Head of caudate nucleus (tissue), 42 donors: ENCODE measurements around the gene MYF5.

Source experiments
- DNase-seq, 42 donors: peaks; one replicate each; pipeline versions ENCODE4 v3.0.0 to v3.0.0-alpha.2; 2020 to 2021; ENCODE audit warnings: mixed read lengths in 7 of 42
- intact Hi-C: fragments of 100-400 bp; cut with DNase I; formaldehyde crosslinking; loops from one replicate; pipeline ENCODE4 v1.15.0; 2022

Gene MYF5

DNA sequence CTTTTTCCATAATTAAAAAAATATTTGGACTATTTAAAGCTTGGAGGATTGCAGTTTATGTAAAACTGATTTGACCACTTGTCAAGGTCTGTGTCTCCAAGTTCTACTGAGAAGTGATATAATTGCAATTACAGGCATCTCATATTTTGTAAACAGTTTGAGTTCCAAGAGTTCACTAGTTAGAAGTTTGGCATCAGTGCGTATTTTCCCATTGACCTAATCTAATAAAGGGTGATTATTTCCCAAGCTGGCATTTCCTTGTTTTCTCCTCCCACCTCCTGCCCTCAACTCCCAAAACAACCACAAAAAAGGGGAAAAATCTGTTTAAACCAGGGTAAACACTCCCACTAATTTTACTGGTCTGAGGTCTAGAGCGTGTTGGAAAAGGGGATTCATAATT, 12.3 kb upstream of the MYF5 start:
- DNase-seq: no peak
- intact Hi-C loops: no loop called here

DNA sequence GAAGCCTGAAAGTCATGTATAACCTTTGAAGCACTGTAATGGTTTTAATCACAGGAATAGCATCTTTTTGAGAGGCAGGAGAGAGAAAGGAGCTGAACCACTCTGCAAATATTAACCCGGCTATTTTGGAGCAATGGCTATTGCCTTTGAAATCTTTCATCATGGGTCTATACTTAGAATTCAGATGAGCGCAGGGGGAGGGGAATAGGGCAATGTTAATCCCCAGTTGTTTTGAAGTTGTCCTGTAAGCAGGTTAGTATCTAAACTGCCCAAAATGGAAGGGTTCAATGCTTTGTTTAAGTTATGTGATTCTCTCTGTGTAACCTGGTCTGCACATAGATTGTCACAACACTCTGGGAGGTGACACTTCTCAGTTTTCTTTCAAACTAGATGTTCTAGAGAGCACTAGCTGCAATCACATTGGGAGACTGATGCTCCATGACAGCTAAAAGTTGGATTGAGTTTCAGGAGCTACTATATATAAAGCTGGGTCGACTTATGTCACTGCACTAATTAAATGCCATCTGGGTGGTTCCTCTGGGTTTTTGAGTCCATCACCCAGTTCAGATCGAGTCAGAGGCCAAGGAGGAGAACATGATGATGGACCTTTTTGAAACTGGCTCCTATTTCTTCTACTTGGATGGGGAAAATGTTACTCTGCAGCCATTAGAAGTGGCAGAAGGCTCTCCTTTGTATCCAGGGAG, 9.4 kb upstream of the MYF5 start, which contains the start of gene MYF6:
MYF6 (plus strand) TSS at position 509 of the 704 bp plus-strand sequence; CDS start at position 595, 86 bp downstream.
- intact Hi-C loops: no loop called here
- no peak for DNase-seq

DNA sequence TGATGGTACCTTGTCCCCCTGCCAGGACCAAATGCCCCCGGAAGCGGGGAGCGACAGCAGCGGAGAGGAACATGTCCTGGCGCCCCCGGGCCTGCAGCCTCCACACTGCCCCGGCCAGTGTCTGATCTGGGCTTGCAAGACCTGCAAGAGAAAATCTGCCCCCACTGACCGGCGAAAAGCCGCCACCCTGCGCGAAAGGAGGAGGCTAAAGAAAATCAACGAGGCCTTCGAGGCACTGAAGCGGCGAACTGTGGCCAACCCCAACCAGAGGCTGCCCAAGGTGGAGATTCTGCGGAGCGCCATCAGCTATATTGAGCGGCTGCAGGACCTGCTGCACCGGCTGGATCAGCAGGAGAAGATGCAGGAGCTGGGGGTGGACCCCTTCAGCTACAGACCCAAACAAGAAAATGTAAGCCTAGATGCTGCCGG, 8.9 kb upstream of the MYF5 start:
- DNase-seq: no peak
- intact Hi-C loops: no loop called here

DNA sequence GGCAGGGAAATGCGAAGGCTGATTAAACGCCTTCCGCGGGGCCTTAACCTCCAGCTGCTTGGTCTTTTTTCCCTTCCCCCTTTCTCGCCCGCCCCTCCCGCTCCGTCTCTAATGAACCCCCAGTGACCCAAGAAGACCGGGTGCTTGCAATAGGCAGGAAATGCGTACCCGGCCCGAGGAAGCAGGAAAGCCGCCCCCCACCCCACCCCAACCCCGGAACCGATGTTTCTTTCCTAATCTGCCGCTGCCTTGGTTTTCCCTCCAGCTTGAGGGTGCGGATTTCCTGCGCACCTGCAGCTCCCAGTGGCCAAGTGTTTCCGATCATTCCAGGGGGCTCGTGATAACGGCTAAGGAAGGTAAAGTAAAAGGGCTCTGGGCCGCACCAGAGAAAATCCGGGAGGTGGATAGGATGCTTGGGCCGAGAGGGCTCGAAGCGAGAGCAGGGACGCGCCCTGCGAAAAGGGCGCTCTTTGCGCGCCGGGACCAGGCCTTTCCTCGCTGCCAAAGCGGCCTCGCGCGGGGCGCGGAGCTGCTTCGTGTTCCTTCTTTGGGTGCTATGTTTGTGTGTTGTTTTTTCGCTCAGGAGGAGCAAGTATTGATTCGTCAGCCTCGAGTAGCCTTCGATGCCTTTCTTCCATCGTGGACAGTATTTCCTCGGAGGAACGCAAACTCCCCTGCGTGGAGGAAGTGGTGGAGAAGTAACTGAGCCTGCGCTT, 8.3 kb upstream of the MYF5 start:
- intact Hi-C loops: no loop called here
- peak in 1 of 42 donors; percentile 27 for DNase-seq

DNA sequence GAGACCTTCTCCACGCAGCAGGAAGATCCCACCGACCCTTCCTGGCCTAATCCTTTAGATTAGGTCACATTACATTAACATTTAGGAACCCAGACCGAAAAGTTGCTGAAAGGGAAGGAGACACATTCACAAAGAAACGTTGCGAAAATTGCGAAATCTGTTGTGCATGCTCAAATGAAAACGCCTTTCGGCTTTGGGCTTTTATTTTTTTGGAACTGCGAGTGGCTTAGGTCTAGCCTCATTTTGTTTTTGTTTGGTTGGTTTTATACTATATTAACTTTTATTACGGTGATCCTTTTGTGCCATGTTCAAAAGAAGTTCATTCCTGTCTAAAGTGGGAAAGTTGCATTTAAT, 7.8 kb upstream of the MYF5 start:
- no peak for DNase-seq
- intact Hi-C loops: no loop called here

DNA sequence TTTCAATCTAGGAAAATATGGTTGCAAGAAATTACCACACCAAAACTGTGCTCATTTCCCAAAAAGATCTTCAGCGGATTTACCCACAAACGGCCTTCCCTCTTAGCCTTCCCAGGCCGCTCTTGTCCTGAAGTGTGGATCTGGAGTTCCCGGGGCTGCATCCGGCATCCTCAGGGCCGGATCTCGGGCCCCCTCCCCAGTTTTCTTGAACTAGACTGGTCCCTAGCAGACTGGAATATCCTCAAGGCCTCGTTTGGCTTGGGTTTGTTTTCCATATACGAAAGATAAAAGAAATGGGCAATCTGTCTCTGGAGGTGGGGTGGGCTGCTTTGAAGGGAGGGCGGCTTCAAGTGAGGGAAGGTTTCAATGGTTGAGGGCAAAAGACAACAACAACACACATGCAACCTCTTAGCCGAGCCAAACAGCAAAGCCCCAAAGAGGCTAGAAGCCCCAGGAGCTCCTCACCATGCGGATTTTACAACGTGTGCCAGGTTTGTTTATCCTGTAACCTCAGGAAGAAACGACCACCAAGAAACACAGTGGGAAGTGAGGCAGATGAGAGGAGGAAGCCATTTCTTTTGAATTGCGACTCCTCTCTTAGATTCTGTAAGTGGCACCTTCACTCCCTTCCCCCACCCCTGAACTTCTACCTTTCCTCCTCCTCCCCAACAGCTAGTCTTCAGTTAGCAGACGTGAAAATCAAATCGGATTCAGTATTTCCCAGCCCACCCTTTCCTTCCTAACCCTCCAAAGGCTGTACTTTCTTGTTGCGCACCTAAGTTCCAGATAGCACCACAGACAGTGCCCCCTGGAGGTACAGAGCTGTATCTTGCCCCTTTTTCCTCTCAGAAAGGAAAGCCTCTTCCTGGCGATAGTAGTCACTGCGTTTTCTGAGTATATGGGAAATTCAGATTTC, 6.6 kb upstream of the MYF5 start:
- intact Hi-C loops: no loop called here
- no peak for DNase-seq

DNA sequence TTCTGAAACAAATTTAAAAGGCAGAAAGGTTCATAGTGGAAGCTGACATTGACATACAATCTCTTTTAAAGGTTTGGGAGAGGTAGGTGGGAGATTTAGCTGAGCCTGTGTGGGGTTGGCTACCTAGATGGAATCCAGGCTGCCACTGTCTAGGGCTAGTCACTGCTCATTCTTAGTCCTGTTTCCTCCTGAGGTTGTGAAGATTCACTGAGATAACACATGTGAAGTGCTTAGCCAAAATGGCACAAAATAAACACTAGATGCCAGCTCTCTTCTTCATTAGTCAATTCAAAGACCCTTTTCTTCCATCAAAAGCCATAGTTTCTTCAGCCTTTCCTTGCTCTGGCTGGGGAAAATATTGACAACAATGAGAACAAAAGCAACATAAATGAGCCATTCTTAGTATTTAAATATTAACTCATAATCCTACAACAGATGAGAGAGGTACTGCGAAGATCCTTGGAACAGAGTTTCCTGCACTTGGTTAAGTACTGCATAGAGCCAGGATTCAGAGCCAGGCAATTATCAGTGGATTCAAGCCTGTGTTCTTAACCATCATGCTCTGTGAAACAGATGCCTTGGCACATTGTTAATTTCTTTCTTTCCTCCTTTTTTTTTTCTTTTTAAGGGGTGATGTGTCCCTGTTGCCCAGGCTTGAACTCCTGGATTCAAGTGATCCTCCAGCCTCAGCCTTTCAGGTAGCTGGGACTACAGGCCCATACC, 5.8 kb upstream of the MYF5 start:
- no peak for DNase-seq
- intact Hi-C loops: no loop called here

DNA sequence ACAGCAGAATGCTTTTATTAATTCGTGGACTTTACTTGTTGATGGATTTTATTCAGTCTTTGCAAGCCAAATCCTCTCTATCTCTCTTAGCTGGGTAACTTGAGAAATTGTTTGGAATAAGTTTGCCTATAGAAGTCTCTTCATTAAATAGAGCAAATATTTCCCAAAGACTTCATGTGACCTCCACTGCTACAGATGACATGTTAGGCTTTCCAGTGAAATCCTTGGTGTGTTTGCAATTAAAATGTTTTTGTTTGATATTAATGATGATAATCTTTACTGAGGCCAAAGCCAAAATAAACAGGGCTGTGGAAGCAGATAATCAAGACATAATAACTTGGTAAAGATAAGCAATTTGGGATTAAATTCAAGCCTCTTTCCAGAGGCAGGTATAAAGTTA, 4.8 kb upstream of the MYF5 start:
- no peak for DNase-seq
- intact Hi-C loops: no loop called here

DNA sequence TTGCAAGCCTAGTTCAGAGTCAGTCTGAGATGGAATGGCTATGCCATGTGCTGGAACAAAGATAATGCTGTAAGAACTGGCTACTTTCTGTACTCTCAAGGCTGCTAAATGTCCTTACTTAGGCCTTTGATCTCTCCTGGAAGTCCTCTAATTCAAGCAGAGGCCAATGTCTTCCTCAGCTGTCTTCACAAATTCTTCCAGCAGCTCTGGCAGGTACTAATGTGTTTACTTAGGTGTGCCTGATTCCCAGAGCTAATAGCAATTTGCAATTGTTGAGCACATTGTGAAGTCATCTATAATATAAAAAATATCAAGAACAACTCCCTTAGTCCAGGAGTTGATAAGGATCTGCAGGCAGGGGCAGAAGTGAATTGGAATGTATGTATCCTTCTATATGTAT, 3.8 kb upstream of the MYF5 start:
- intact Hi-C loops: no loop called here
- no peak for DNase-seq

DNA sequence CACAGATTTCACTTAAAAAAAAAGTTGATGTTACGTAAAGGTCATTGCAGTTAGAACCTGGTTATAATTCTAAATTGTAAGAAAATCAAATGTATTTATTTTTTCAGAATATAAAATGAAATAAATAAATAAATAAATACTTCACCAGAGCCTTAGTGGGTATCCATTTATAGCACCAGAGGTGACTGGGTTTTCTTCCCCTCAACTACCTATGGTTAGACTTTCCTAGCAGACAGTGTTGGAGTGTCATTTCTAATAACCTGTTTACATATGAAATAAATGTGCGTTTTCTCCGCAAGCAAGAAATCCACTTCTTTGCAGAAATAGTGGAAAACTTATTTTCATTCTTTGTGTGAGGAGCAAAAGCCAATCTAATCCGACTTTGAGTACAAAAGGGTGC, 3.3 kb upstream of the MYF5 start:
- no peak for DNase-seq
- intact Hi-C loops: no loop called here

DNA sequence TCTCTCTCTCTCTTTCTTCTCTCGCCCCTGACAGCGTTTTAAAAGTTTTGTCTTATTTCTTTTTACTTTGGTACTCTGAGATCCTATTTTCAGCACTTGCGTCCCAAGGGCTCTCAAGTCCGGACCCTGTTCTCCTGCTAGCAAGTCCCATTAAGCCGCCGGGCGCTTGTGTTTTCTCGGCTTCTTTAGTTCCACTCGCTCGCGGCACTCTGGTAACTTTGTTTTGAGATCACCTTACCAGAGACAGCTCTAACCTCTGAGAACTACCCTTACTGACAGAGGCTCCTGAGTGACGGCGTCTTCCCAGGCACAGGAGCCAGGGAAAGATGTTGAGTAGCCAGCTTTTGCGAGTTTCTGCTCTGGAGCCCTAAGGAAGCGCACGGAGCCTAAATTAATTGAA, 2.7 kb upstream of the MYF5 start:
- peak in 1 of 42 donors; percentile 14 for DNase-seq
- intact Hi-C loops: no loop called here

DNA sequence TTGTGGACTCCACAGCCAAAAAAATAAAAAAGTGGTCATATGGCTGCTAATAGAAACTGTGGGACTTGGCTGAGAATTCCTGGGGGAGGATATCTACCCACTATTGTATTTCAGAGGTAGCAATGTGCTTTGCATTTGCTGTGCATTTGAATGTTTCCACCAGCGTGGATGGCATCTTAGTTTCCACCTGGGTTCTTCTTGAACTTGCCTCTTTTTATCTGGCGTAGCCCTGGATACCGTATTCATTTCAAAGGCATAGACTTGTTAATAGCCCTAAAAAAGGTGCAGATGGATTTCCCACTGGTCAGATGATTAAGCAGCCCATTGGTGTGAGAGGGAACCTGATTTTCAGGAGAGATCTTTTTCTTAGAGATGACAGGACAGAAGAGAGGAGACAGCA, 1.9 kb upstream of the MYF5 start:
- DNase-seq: no peak
- intact Hi-C loops: no loop called here

DNA sequence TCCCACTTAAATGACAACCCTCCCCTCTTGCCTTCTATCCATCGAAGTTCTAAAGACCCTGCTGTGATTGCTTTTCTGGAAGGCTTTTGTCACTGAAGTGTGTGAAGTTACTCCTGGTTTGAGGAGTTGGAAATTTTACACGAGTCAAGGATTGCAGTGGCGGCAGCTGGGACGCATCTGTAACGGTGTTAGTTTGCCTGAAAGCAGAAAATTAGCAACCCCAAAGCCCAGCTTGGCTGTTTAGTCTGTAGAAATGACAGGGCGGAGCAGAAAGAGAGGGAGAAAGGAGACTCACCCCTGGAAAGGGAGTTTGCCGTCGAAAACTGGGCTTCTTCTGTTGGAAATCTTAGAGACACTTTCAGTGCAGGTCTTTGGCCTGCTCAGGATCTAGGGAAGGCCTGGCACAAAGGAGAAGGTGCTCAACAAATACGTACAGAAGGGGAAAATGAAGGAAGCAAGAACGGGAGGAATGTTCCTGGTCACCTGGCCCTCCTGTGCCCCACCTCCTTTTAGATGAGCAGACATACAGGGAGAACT, 931 bp upstream of the MYF5 start:
- intact Hi-C loops: no loop called here
- no peak for DNase-seq

DNA sequence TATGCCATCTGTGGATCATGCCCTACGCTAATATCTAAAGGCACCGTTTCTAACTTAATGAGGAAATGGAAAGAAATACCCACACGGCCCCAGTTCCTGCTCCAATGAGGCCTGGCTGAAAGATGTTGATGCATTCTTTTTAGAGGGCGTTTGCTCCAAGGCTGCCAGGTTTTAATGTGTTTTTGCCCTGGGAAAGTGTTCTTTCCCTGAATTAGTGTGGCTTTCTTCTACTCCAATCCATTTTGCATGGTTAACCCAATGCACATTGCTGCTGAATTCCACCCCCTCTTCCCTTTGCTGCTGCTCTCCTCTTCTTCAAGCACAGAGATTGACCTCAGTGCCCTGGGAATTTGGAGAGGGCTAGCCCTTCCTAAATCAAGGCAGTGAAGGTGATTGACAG, 1.1 kb downstream of the MYF5 start:
- no peak for DNase-seq
- intact Hi-C loops: no loop called here

DNA sequence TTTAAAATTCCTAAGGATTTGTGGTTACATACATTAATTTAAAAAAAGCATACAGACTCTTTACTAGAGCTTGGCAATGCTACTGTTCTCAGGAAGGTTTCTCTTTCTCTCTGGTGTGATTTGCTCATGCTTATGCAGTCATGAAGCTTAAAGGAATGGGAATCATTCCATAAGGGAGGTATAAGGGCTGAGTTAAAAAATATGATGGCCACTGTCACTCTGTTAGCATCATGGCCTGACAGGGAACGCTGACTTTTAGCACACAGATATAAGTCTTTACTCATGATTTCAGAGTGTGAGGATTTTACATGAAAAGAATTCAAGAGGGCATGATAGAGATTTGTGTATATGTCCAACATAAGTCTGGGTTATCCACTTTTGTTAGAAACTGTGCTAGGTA, 3.8 kb downstream of the MYF5 start:
- intact Hi-C loops: no loop called here
- DNase-seq: no peak

DNA sequence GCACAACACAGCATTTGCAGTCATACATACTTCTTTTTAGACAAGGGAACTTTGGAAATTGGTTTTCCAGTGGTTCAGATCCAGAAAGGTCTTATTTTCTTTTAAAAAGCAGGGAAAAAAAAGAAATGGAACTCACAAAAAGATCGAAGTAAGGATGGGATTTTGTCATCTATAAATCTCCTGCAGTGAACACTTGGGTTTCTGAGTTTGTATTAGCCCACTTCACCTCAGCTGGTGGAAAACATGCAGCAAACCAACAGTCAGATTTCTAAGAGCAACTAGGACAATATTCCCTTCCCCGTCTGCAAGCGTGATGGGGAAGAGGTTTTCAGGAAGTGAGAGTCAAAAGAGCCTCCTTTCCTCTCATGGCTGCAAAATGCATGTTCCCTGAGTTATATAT, 4.6 kb downstream of the MYF5 start:
- DNase-seq: no peak
- intact Hi-C loops: no loop called here

DNA sequence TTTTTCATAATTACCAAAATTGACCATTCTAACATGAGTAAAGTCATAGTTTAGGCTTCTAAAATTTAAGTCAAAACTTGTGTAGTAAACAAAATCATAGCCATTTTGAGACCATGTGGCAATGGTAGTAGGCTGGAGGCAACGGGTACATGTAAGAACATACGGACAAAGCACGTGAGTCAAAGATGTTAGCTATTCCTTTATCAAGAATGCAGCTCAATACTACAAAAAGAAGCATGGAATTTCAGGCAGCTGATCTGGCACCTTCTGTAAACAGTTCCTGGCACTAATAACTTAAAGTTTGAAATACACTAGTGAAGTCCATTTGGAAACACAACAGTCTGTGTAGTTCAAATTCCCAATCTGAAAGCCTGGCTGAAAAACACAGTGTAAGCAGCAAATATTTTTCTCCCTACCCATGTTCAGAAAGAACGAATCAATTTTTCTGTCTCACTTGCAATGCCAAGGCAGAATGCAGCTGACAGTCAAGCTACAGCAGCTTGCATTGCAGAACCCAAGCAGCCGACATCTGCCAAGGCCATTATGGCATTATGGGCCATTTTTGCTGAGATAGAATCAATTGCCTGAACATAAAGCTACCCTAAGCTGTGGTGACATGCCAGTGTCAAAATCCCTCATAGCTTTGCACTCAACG, 29.3 kb downstream of the MYF5 start:
- intact Hi-C loops: no loop called here
- no peak for DNase-seq

DNA sequence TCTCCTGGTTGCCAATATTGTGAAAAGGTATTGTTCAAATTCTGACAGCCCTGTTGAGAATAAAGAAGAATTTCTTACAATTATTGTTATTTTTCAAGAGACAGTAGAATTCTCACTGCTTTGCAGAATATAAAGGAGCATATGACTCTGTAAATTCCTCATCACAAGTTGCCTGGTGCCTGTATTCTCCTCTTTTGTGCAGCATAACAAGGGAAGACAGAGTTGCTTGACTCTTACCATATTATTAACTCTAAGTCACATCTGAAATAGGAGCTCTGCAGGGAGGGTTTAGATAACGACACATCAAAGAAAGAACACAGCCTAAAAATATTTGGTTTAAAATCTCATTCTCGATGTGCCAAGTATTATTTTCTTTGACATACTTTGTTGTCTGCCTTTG, 31.1 kb downstream of the MYF5 start:
- intact Hi-C loops: no loop called here

DNA sequence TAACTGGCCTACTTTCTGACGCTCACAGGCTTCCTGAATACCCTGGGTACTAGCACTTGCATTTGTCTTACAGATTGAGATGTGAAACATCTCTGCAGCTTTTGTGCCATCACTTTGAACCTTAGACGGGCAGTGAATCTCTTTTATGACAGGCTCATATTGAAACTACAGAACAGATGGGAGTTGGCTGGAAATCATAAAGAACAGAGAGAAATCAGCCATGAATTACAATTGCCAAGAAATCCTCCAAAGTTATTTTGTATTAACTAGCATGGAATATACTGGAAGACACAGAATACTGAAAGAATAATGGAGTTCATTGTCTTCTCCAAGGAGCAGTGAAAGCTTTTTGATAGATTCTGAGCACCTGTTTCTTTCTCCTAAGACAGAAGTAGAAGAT, 32.7 kb downstream of the MYF5 start:
- intact Hi-C loops: no loop called here
- no peak for DNase-seq

More for the DNA sequence above, 31.1 kb downstream of the MYF5 start:
- no peak for DNase-seq
